GM23338 (cell line): ENCODE measurements around the gene KIAA0753.

Experiments used
- CREB1 ChIP-seq: fragments of 250-450 bp; sonication (Bioruptor Pico); IDR thresholded peaks from 2 replicates; pipeline ENCODE4 v1.5.0; 2020; ENCODE audit warnings: low read depth, mild to moderate bottlenecking, moderate library complexity
- EZH2 ChIP-seq: fragments of 200-600 bp; sonication (generic); IDR thresholded peaks from one replicate; pipeline ENCODE4 v1.8.0; 2017; ENCODE audit warnings: antibody characterized with exemption, mild to moderate bottlenecking, low read depth; ENCODE audit not compliant: unreplicated experiment
- EZH2phosphoT487 ChIP-seq: fragments of 200-600 bp; sonication (generic); IDR thresholded peaks from one replicate; pipeline ENCODE4 v1.8.1; 2018; ENCODE audit warnings: antibody characterized with exemption; ENCODE audit not compliant: unreplicated experiment
- JUNB ChIP-seq: IDR thresholded peaks from one replicate; pipeline ENCODE4 v1.6.1; 2016; ENCODE audit warnings: antibody characterized with exemption; ENCODE audit not compliant: unreplicated experiment
- POLR2AphosphoS5 ChIP-seq: IDR thresholded peaks from 2 replicates; pipeline ENCODE4 v1.6.1; 2016; ENCODE audit warnings: antibody characterized with exemption, low read depth
- ZNF114 ChIP-seq: fragments of 250-450 bp; sonication (Bioruptor Pico); IDR thresholded peaks from 2 replicates; pipeline ENCODE4 v1.5.0; 2020; ENCODE audit warnings: mild to moderate bottlenecking, moderate library complexity
- TF ChIP-seq, protein P1 (sequence below): IDR thresholded peaks from one replicate; pipeline ENCODE4 v1.6.1; 2018; ENCODE audit warnings: antibody characterized with exemption; ENCODE audit not compliant: unreplicated experiment
- TF ChIP-seq, protein P2 (sequence below), 2 experiments: fragments of 200-600 bp in 1 of 2; sonication (generic) in 1 of 2; conservative IDR thresholded peaks; 2 replicates each; pipeline versions ENCODE4 v1.5.1 to v1.6.1; 2016 to 2017; ENCODE audit warnings: antibody characterized with exemption in 2 of 2, low read depth in 2 of 2, mild to moderate bottlenecking in 2 of 2, moderate library complexity in 1 of 2
- TF ChIP-seq, protein P3 (sequence below): IDR thresholded peaks from 2 replicates; pipeline ENCODE4 v1.6.1; 2016; ENCODE audit warnings: antibody characterized with exemption

DNA sequence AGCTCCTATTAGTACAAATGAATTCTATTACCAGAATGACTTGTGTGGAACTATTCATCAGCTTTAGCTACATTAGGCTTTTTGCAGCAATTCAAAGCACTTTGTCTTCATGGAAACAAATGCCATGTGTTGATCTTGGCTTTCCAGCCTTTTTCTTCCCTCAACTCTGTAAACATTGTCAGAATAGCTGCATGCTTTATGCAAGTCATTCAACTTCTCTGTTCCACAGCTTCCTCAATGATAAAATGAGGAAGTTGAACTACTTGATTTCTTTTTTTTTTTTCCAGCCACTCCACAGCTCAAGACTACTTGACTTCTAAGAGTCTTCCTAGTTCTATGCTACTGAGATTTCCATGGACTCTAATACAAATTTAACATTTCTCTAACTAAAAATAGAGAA, 41.1 kb downstream of the KIAA0753 start:
- TF ChIP-seq, protein P1, sequence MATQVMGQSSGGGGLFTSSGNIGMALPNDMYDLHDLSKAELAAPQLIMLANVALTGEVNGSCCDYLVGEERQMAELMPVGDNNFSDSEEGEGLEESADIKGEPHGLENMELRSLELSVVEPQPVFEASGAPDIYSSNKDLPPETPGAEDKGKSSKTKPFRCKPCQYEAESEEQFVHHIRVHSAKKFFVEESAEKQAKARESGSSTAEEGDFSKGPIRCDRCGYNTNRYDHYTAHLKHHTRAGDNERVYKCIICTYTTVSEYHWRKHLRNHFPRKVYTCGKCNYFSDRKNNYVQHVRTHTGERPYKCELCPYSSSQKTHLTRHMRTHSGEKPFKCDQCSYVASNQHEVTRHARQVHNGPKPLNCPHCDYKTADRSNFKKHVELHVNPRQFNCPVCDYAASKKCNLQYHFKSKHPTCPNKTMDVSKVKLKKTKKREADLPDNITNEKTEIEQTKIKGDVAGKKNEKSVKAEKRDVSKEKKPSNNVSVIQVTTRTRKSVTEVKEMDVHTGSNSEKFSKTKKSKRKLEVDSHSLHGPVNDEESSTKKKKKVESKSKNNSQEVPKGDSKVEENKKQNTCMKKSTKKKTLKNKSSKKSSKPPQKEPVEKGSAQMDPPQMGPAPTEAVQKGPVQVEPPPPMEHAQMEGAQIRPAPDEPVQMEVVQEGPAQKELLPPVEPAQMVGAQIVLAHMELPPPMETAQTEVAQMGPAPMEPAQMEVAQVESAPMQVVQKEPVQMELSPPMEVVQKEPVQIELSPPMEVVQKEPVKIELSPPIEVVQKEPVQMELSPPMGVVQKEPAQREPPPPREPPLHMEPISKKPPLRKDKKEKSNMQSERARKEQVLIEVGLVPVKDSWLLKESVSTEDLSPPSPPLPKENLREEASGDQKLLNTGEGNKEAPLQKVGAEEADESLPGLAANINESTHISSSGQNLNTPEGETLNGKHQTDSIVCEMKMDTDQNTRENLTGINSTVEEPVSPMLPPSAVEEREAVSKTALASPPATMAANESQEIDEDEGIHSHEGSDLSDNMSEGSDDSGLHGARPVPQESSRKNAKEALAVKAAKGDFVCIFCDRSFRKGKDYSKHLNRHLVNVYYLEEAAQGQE = no peak
- TF ChIP-seq, protein P2, sequence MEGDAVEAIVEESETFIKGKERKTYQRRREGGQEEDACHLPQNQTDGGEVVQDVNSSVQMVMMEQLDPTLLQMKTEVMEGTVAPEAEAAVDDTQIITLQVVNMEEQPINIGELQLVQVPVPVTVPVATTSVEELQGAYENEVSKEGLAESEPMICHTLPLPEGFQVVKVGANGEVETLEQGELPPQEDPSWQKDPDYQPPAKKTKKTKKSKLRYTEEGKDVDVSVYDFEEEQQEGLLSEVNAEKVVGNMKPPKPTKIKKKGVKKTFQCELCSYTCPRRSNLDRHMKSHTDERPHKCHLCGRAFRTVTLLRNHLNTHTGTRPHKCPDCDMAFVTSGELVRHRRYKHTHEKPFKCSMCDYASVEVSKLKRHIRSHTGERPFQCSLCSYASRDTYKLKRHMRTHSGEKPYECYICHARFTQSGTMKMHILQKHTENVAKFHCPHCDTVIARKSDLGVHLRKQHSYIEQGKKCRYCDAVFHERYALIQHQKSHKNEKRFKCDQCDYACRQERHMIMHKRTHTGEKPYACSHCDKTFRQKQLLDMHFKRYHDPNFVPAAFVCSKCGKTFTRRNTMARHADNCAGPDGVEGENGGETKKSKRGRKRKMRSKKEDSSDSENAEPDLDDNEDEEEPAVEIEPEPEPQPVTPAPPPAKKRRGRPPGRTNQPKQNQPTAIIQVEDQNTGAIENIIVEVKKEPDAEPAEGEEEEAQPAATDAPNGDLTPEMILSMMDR (conservative IDR thresholded peaks at IDR 0.05; ENCODE audit: low read depth in 2 of 2) = no peak
- no peak for TF ChIP-seq POLR2AphosphoS5
- TF ChIP-seq EZH2 = no peak
- TF ChIP-seq EZH2phosphoT487 = no peak
- TF ChIP-seq CREB1 = no peak
- TF ChIP-seq JUNB = no peak
- TF ChIP-seq ZNF114 (CRISPR knock-in tag) = no peak
- TF ChIP-seq, protein P3, sequence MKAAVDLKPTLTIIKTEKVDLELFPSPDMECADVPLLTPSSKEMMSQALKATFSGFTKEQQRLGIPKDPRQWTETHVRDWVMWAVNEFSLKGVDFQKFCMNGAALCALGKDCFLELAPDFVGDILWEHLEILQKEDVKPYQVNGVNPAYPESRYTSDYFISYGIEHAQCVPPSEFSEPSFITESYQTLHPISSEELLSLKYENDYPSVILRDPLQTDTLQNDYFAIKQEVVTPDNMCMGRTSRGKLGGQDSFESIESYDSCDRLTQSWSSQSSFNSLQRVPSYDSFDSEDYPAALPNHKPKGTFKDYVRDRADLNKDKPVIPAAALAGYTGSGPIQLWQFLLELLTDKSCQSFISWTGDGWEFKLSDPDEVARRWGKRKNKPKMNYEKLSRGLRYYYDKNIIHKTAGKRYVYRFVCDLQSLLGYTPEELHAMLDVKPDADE = no peak
